ENCODE results near the gene WDFY2.

WDFY2 gene

GRCh38 chr13:51707461-51707860, 123.2 kb downstream of the WDFY2 start:
- no peak for DNase-seq

- DNase-seq = no peak
These were observed 129.5 kb downstream of the WDFY2 start for GRCh38 chr13:51713807-51714206.

- DNase-seq = no peak
These were observed 130.5 kb downstream of the WDFY2 start for GRCh38 chr13:51714663-51715168.

GRCh38 chr13:51715613-51716012, 131.4 kb downstream of the WDFY2 start:
- DNase-seq = no peak

- no peak for DNase-seq
These were observed 133.6 kb downstream of the WDFY2 start for GRCh38 chr13:51717786-51718398.

- DNase-seq = no peak
These were observed 135.1 kb downstream of the WDFY2 start for GRCh38 chr13:51719394-51719793.

GRCh38 chr13:51721496-51721895, 137.2 kb downstream of the WDFY2 start:
- no peak for DNase-seq

- DNase-seq = no peak
These were observed 139.3 kb downstream of the WDFY2 start for GRCh38 chr13:51723529-51723928.

- DNase-seq = no peak
These were observed 140.5 kb downstream of the WDFY2 start for GRCh38 chr13:51724721-51725120.

GRCh38 chr13:51726446-51727193, 142.4 kb downstream of the WDFY2 start:
- no peak for DNase-seq

- DNase-seq = no peak
These were observed 143.5 kb downstream of the WDFY2 start for GRCh38 chr13:51727634-51728274.

- DNase-seq = no peak
These were observed 144.0 kb downstream of the WDFY2 start for GRCh38 chr13:51728275-51728673.

GRCh38 chr13:51728972-51729371, 144.7 kb downstream of the WDFY2 start:
- DNase-seq = no peak

- no peak for DNase-seq
These were observed 145.7 kb downstream of the WDFY2 start for GRCh38 chr13:51729866-51730553.

- DNase-seq = no peak
These were observed 146.7 kb downstream of the WDFY2 start for GRCh38 chr13:51730927-51731326.

- DNase-seq = no peak
These were observed 147.5 kb downstream of the WDFY2 start for GRCh38 chr13:51731759-51732158.

GRCh38 chr13:51733374-51734298, 149.4 kb downstream of the WDFY2 start:
- no peak for DNase-seq

GRCh38 chr13:51734786-51735185, 150.5 kb downstream of the WDFY2 start:
- no peak for DNase-seq

- DNase-seq = no peak
These were observed 153.3 kb downstream of the WDFY2 start for GRCh38 chr13:51737609-51738008.

GRCh38 chr13:51738226-51738905, 154.1 kb downstream of the WDFY2 start:
- no peak for DNase-seq
